ENCODE measurements around the gene UNKL.

DNA sequence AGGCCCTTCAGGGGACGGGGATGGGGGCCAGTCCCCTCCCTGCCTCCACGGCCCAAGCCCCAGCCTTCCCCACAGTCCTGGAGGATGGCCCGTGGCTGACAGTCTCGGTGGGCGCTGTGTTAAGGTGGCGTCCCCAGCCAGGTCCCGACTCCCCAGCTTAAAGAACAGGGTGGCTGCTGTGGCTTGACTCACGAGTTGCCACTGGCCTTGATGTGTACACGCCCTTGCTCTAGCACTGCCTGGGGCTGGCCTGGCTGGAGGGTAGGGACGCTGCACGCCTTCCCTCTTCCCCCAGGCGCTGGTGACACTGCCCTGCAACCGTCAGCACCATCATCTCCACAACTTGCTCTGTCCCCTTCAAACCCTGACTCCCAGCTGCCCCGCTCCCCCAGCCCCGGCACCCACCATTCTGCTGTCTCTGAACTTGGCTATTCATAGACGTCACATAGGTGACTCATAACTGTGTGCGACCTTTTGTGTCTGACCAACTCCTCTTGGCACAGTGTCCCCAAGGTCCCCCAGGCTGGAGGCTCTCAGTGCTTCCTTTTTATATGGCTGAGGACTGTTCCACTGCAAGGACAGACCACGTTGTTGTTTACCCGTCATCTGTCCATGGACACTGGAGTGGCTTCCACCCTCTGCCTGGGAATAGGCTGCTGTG is 56.5 kb downstream of the UNKL start:
- no peak for TF ChIP-seq POLR2AphosphoS5 (IDR thresholded peaks at IDR 0.05)
- no peak for TF ChIP-seq POLR2A (IDR thresholded peaks at IDR 0.05)
- TF ChIP-seq, protein P1, sequence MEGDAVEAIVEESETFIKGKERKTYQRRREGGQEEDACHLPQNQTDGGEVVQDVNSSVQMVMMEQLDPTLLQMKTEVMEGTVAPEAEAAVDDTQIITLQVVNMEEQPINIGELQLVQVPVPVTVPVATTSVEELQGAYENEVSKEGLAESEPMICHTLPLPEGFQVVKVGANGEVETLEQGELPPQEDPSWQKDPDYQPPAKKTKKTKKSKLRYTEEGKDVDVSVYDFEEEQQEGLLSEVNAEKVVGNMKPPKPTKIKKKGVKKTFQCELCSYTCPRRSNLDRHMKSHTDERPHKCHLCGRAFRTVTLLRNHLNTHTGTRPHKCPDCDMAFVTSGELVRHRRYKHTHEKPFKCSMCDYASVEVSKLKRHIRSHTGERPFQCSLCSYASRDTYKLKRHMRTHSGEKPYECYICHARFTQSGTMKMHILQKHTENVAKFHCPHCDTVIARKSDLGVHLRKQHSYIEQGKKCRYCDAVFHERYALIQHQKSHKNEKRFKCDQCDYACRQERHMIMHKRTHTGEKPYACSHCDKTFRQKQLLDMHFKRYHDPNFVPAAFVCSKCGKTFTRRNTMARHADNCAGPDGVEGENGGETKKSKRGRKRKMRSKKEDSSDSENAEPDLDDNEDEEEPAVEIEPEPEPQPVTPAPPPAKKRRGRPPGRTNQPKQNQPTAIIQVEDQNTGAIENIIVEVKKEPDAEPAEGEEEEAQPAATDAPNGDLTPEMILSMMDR (IDR thresholded peaks at IDR 0.05): no peak
